A549 (cell line): ENCODE data around the gene SUSD3. TPM values are rescaled to one million over a fixed set of nuclear protein-coding genes. Genes with fewer than 3 reads are reported as not detected.

ENCODE experiments used
- ATAC-seq, 2 experiments: fragments of 200-7000 bp in 1 of 2; fragments of >200 bp in 1 of 2; cut with Nextera tagmentation in 1 of 2; cut with Tn5 transposase in 1 of 2; 3 replicates each; pipeline versions ENCODE4 v1.8.0 to v1.9.1; 2018 to 2020; ENCODE audit warnings: mild to moderate bottlenecking in 1 of 2, moderate library complexity in 1 of 2
- CTCF ChIA-PET: fragments of 300-600 bp; sonication (Branson Sonifier 250); formaldehyde crosslinking; extraction: SDS; loops from one replicate; lab custom pipeline; 2021; ENCODE audit warnings: antibody characterized with exemption, inconsistent platforms; lab: Yijun Ruan, JAX
- POLR2A ChIA-PET: fragments of 350-600 bp; formaldehyde crosslinking; extraction: SDS; loops from one replicate; lab custom pipeline; 2021; ENCODE audit warnings: antibody characterized with exemption, inconsistent platforms; lab: Yijun Ruan, JAX
- DNase-seq, 2 experiments: peaks; one replicate each; pipeline versions ENCODE4 v3.0.0 to v3.0.0-alpha.2; 2011 to 2016; ENCODE audit warnings: low read depth in 1 of 2, low spot score in 1 of 2
- FAIRE-seq: peaks from 2 replicates; lab custom pipeline; 2011; peaks lifted over from hg19 to GRCh38; lab: Jason Lieb, UNC
- H3K27ac ChIP-seq, 2 experiments: fragments of >200 bp; sonication (Bioruptor Twin); formaldehyde crosslinking; 3 replicates each; pipeline ENCODE4 v1.5.1; 2016 to 2017
- H3K4me1 ChIP-seq: fragments of >200 bp; sonication (Bioruptor Twin); formaldehyde crosslinking; 3 replicates; pipeline ENCODE4 v1.6.1; 2016
- H3K4me2 ChIP-seq: fragments of >200 bp; sonication (Bioruptor Twin); formaldehyde crosslinking; 3 replicates; pipeline ENCODE4 v1.6.1; 2016
- H3K4me3 ChIP-seq: fragments of >200 bp; sonication (Bioruptor Twin); formaldehyde crosslinking; 3 replicates; pipeline ENCODE4 v1.5.1; 2016
- H3K9me3 ChIP-seq: fragments of >200 bp; sonication (Bioruptor Twin); formaldehyde crosslinking; 3 replicates; pipeline ENCODE4 v1.6.1; 2016
- CBX2 ChIP-seq: fragments of 200-600 bp; sonication (generic); IDR thresholded peaks from 2 replicates; pipeline ENCODE4 v1.6.1; 2016; ENCODE audit warnings: low read depth, mild to moderate bottlenecking, borderline replicate concordance
- CBX8 ChIP-seq: fragments of 200-600 bp; sonication (generic); IDR thresholded peaks from 2 replicates; pipeline ENCODE4 v1.6.1; 2016
- EP300 ChIP-seq, 2 experiments: fragments of >200 bp; sonication (Bioruptor Twin); formaldehyde crosslinking; IDR thresholded peaks; 2 replicates in 1 of 2; 3 replicates in 1 of 2; pipeline ENCODE4 v1.6.1; 2016 to 2017
- FOSL2 ChIP-seq, 2 experiments: fragments of 450-650 bp in 1 of 2; fragments of >200 bp in 1 of 2; sonication (Bioruptor Twin) in 1 of 2; formaldehyde crosslinking; IDR thresholded peaks; 2 replicates each; pipeline versions ENCODE4 v1.5.0 to v1.6.1; 2016 to 2020; ENCODE audit warnings: mild to moderate bottlenecking in 1 of 2, moderate library complexity in 1 of 2
- FOXS1 ChIP-seq: fragments of 250-450 bp; sonication (Bioruptor Pico); IDR thresholded peaks from 2 replicates; pipeline ENCODE4 v1.5.0; 2020; ENCODE audit warnings: mild to moderate bottlenecking, moderate library complexity
- HOXB5 ChIP-seq: fragments of 250-450 bp; sonication (Bioruptor Pico); IDR thresholded peaks from 2 replicates; pipeline ENCODE4 v1.5.0; 2020; ENCODE audit warnings: mild to moderate bottlenecking, moderate library complexity
- KDM1A ChIP-seq: fragments of 200-600 bp; sonication (generic); IDR thresholded peaks from 2 replicates; pipeline ENCODE4 v1.6.1; 2016; ENCODE audit warnings: low read depth, mild to moderate bottlenecking
- MYC ChIP-seq: IDR thresholded peaks from 2 replicates; pipeline ENCODE4 v1.6.1; 2012; ENCODE audit warnings: mild to moderate bottlenecking, inconsistent platforms, low read length, improper control_type of control experiment, borderline replicate concordance
- NFE2L2 ChIP-seq: fragments of 150-350 bp; conservative IDR thresholded peaks from 2 replicates; pipeline ENCODE4 v1.6.1; 2014; ENCODE audit warnings: low read length
- NR3C1 ChIP-seq: fragments of >200 bp; sonication (Bioruptor Twin); formaldehyde crosslinking; IDR thresholded peaks from 3 replicates; pipeline ENCODE4 v1.6.1; 2017
- PHF8 ChIP-seq: fragments of 200-600 bp; sonication (generic); IDR thresholded peaks from 2 replicates; pipeline ENCODE4 v1.6.1; 2016; ENCODE audit warnings: low read depth, mild to moderate bottlenecking, antibody characterized with exemption, moderate library complexity, borderline replicate concordance
- POLR2A ChIP-seq: IDR thresholded peaks from 2 replicates; pipeline ENCODE4 v1.6.1; 2012; ENCODE audit warnings: mild to moderate bottlenecking, low read length
- POLR2AphosphoS2 ChIP-seq: conservative IDR thresholded peaks from 2 replicates; pipeline ENCODE4 v1.6.1; 2012; ENCODE audit warnings: low read length, improper control_type of control experiment, inconsistent platforms
- RNF2 ChIP-seq: fragments of 200-600 bp; sonication (generic); IDR thresholded peaks from 2 replicates; pipeline ENCODE4 v1.6.1; 2016; ENCODE audit warnings: low read depth, mild to moderate bottlenecking, antibody characterized with exemption, moderate library complexity, borderline replicate concordance
- ZC3H11A ChIP-seq: fragments of 450-650 bp; IDR thresholded peaks from 2 replicates; pipeline ENCODE4 v1.6.1; 2014; ENCODE audit warnings: antibody characterized with exemption, mild to moderate bottlenecking
- ZFP36 ChIP-seq: fragments of 450-650 bp; IDR thresholded peaks from 2 replicates; pipeline ENCODE4 v1.6.1; 2014; ENCODE audit warnings: borderline replicate concordance; ENCODE audit not compliant: partially characterized antibody
- ZNF302 ChIP-seq: fragments of 250-450 bp; sonication (Bioruptor Pico); IDR thresholded peaks from 2 replicates; pipeline ENCODE4 v1.9.0; 2021; ENCODE audit warnings: inconsistent platforms, mild to moderate bottlenecking, moderate library complexity
- WGBS: methylation state at CpG from one replicate; pipeline ENCODE4 v1.1.6; 2017; ENCODE audit errors: missing lambda C conversion rate; 5-methylcytosine and 5-hydroxymethylcytosine counted together
- polyA plus RNA-seq, 4 experiments: library from polyadenylated mRNA; depleted of rRNA in 3 of 4; stranded (reverse); fragments of >200 nt; fragmentation: RNase III in 1 of 4; extraction: RNeasy Plus Mini Kit Qiagen cat#74134 plus additional on column Dnase treatment in 1 of 4; gene quantifications; 2 replicates in 3 of 4; 3 replicates in 1 of 4; pipeline ENCODE4 v1.2.3, GENCODE V29; 2011 to 2017
- TF ChIP-seq, protein P1 (sequence below): fragments of 450-650 bp; IDR thresholded peaks from 2 replicates; pipeline ENCODE4 v1.6.1; 2014; ENCODE audit warnings: antibody characterized with exemption
- TF ChIP-seq, protein P2 (sequence below): fragments of 250-450 bp; sonication (Bioruptor Pico); IDR thresholded peaks from 2 replicates; pipeline ENCODE4 v1.5.0; 2020; ENCODE audit warnings: low read depth, mild to moderate bottlenecking, moderate library complexity
- TF ChIP-seq, protein P3 (sequence below): fragments of >200 bp; sonication (Bioruptor Twin); formaldehyde crosslinking; IDR thresholded peaks from 3 replicates; pipeline ENCODE4 v1.5.1; 2016
- TF ChIP-seq, protein P4 (sequence below): fragments of 200-600 bp; sonication (generic); IDR thresholded peaks from 2 replicates; pipeline ENCODE4 v1.6.1; 2016; ENCODE audit warnings: antibody characterized with exemption, mild to moderate bottlenecking, moderate library complexity

Gene SUSD3
- polyA plus RNA-seq, 2 of the 4 experiments (the other 2 are of a cell fraction): 0.27 to 0.34 TPM

DNA sequence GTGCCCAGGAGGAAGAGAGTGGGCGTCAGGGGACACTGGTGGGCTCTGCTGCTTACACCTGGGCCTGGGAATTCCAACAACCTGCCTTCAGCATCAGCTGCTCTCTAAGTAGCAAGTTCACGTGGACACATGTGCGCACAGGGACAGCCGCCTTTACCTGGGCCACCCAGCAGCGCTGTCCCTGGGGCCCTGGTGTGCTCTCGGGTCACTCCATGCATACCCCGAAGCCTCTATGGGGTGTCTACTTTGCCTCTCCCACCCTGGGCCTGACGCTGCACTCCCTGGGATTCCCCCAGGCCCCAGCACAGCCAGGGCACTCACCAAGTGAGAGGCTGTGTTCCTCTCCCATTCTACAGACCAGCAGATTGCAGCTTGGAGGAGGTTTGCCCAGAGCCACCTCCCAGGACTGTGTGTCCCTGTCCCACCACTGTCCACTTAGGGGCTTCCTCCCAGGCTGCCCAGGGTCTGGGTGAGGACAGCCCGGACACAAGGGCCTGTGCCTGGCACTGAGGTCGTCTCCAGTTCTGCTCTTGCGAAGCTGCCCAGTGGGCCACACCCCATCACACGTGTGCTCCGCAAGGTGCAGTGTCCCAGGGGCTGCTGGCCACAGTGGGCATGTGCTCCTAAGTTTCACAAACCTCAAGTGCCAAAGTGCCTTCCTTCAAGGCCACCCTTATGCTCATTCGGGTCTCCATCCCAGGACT lies 69.7 kb downstream of the SUSD3 start:
- ATAC-seq (no peak), FAIRE-seq (no peak), DNase-seq (no peak)
- peaks cover 31% of the 10 kb centered on the region for H3K4me1 ChIP-seq
- ChIA-PET CTCF (interaction anchor here (0.6 to 4.0 kb wide), 8 partner anchors 8 to 177 kb away, joined by 3 to 31 read pairs (median 4); no protein-coding TSS in a partner anchor), POLR2A (no interaction called here)
- WGBS: 91% methylated on average over 11 of the region's 14 CpGs
- TF ChIP-seq NR3C1 (no peak), POLR2A (no peak), ZC3H11A (no peak)
- TF ChIP-seq, protein P1, sequence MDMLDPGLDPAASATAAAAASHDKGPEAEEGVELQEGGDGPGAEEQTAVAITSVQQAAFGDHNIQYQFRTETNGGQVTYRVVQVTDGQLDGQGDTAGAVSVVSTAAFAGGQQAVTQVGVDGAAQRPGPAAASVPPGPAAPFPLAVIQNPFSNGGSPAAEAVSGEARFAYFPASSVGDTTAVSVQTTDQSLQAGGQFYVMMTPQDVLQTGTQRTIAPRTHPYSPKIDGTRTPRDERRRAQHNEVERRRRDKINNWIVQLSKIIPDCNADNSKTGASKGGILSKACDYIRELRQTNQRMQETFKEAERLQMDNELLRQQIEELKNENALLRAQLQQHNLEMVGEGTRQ: no peak
- H3K27ac ChIP-seq: 0 out of 6 replicates have a peak overlapping the region, but pooled peaks of 1 of the 2 experiments have one; percentile 13
- H3K9me3 ChIP-seq: no peaks in the 10 kb centered on the region
- H3K4me2 ChIP-seq: no peak overlapping the region
- no peak overlapping the region for H3K4me3 ChIP-seq

DNA sequence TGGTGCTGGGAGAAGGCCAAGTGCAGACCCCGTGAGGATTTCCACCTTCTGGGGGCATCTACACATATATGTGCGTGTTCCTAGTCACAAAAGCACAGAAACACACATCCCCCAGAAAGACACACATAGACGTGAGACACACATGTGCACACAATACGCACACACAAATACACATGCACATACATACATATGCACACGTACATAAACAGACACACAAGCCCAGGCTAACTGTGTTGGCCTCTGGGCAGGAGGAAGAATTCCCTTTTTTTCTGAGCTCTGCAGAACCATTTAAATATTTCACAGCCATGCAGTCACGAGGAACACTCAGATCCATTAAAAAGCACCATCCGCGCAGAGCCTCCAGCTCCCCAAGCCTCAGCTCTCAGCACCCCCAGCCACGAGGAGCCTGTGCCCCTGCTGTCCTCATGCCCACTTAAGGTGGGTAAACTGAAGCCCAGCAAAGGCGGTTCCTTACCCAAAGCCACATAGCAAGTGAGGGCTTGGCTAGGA lies 70.3 kb downstream of the SUSD3 start:
- WGBS: 93% methylated on average over 10 of the region's 10 CpGs
- no peak for TF ChIP-seq CBX2
- TF ChIP-seq, protein P2, sequence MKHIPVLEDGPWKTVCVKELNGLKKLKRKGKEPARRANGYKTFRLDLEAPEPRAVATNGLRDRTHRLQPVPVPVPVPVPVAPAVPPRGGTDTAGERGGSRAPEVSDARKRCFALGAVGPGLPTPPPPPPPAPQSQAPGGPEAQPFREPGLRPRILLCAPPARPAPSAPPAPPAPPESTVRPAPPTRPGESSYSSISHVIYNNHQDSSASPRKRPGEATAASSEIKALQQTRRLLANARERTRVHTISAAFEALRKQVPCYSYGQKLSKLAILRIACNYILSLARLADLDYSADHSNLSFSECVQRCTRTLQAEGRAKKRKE: no peak
- DNase-seq (no peak), FAIRE-seq (no peak), ATAC-seq (no peak)
- H3K4me2 ChIP-seq: no peak overlapping the region
- peaks cover 31% of the 10 kb centered on the region for H3K4me1 ChIP-seq
- ChIA-PET CTCF (interaction anchor here (1.0 to 4.0 kb wide), 7 partner anchors 8 to 176 kb away, joined by 3 to 31 read pairs (median 4); no protein-coding TSS in a partner anchor), POLR2A (no interaction called here)
- H3K27ac ChIP-seq: no peak overlapping the region
- no peak overlapping the region for H3K4me3 ChIP-seq
- no peaks in the 10 kb centered on the region for H3K9me3 ChIP-seq

DNA sequence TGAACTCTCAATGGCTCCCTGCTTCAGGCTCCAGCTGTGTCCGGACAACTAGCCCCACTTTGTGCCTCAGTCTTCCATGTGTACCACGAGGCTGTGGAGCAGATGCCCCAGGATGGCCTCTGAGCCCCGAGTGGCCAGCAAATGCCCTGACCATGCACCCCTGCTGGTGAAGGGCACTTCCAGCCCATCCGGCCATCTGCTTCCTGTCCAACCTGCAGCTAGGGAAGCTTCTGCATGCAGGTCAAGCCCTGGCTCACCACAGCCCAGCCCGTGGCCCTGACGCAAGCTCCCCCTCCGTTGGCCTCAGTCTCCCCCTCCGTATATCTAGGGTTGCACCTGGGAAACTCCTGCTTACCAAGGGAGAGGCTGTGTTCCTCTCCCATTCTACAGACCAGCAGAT lies 70.8 kb downstream of the SUSD3 start:
- H3K4me1 ChIP-seq: peaks cover 31% of the 10 kb centered on the region
- no peak for DNase-seq
- POLR2A ChIA-PET: no interaction called here
- H3K27ac ChIP-seq: peak overlapping the region in 1 of 2 experiments; percentile 16; a peak in 1 of 6 replicates
- ATAC-seq: no peak
- CTCF ChIA-PET: interaction anchor here (1.0 to 4.0 kb wide), 8 partner anchors 9 to 176 kb away, joined by 3 to 31 read pairs (median 4); no protein-coding TSS in a partner anchor
- no peak overlapping the region for H3K4me2 ChIP-seq
- no peaks in the 10 kb centered on the region for H3K9me3 ChIP-seq
- no peak overlapping the region for H3K4me3 ChIP-seq
- WGBS: 93% methylated on average over 8 of the region's 8 CpGs
- FAIRE-seq: no peak
- TF ChIP-seq FOSL2 (IDR thresholded peaks at IDR 0.05) (no peak), FOSL2 (CRISPR knock-in tag; IDR thresholded peaks at IDR 0.05) (no peak), HOXB5 (CRISPR knock-in tag) (no peak), ZFP36 (no peak), NFE2L2 (no peak), FOXS1 (no peak), ZNF302 (CRISPR knock-in tag) (no peak), PHF8 (no peak), POLR2AphosphoS2 (no peak), RNF2 (no peak), MYC (no peak), EP300 (IDR thresholded peaks at IDR 0.05) (no peak), CBX8 (no peak), KDM1A (no peak)
- TF ChIP-seq, protein P3, sequence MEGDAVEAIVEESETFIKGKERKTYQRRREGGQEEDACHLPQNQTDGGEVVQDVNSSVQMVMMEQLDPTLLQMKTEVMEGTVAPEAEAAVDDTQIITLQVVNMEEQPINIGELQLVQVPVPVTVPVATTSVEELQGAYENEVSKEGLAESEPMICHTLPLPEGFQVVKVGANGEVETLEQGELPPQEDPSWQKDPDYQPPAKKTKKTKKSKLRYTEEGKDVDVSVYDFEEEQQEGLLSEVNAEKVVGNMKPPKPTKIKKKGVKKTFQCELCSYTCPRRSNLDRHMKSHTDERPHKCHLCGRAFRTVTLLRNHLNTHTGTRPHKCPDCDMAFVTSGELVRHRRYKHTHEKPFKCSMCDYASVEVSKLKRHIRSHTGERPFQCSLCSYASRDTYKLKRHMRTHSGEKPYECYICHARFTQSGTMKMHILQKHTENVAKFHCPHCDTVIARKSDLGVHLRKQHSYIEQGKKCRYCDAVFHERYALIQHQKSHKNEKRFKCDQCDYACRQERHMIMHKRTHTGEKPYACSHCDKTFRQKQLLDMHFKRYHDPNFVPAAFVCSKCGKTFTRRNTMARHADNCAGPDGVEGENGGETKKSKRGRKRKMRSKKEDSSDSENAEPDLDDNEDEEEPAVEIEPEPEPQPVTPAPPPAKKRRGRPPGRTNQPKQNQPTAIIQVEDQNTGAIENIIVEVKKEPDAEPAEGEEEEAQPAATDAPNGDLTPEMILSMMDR: no peak
- TF ChIP-seq, protein P2: no peak
- TF ChIP-seq, protein P4, sequence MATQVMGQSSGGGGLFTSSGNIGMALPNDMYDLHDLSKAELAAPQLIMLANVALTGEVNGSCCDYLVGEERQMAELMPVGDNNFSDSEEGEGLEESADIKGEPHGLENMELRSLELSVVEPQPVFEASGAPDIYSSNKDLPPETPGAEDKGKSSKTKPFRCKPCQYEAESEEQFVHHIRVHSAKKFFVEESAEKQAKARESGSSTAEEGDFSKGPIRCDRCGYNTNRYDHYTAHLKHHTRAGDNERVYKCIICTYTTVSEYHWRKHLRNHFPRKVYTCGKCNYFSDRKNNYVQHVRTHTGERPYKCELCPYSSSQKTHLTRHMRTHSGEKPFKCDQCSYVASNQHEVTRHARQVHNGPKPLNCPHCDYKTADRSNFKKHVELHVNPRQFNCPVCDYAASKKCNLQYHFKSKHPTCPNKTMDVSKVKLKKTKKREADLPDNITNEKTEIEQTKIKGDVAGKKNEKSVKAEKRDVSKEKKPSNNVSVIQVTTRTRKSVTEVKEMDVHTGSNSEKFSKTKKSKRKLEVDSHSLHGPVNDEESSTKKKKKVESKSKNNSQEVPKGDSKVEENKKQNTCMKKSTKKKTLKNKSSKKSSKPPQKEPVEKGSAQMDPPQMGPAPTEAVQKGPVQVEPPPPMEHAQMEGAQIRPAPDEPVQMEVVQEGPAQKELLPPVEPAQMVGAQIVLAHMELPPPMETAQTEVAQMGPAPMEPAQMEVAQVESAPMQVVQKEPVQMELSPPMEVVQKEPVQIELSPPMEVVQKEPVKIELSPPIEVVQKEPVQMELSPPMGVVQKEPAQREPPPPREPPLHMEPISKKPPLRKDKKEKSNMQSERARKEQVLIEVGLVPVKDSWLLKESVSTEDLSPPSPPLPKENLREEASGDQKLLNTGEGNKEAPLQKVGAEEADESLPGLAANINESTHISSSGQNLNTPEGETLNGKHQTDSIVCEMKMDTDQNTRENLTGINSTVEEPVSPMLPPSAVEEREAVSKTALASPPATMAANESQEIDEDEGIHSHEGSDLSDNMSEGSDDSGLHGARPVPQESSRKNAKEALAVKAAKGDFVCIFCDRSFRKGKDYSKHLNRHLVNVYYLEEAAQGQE: no peak
